GM12875 (cell line): ENCODE measurements around the gene OR2M7.
"Not testable (repeated sequence)": the region's sequence is repeated elsewhere in the genome, so short reads cannot be mapped to it uniquely, and the experiment has no call there.

ENCODE experiments used
- H3K4me3 ChIP-seq: one replicate; pipeline ENCODE4 v1.5.1; 2011; ENCODE audit warnings: low read depth, low read length, control low read depth
- TF ChIP-seq, protein P1 (sequence below): IDR thresholded peaks from 2 replicates; pipeline ENCODE4 v1.5.1; 2011; ENCODE audit warnings: low read depth, mild to moderate bottlenecking, control low read depth, inconsistent platforms, low read length, moderate library complexity, borderline replicate concordance; ENCODE audit not compliant: insufficient read depth

OR2M7 gene

DNA sequence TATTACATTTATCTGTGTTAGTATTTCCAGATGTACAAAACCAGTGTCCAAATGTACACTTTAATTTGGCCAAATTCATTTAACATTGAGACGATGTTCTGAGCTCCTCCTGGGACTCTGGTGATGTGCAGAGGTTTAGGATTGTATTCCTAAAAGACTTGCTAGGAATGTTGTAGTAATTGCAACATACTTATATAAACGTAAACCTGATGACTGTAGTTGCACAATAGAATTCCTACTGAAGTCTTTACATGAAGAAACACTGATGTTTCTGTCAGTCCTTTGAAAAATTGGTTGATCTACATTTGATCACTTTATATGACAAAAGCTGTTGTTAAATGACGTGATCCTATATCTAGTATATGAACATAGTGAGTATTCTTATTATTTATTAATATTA, 19.1 kb upstream of the OR2M7 start:
- no peak overlapping the region for H3K4me3 ChIP-seq
- TF ChIP-seq, protein P1, sequence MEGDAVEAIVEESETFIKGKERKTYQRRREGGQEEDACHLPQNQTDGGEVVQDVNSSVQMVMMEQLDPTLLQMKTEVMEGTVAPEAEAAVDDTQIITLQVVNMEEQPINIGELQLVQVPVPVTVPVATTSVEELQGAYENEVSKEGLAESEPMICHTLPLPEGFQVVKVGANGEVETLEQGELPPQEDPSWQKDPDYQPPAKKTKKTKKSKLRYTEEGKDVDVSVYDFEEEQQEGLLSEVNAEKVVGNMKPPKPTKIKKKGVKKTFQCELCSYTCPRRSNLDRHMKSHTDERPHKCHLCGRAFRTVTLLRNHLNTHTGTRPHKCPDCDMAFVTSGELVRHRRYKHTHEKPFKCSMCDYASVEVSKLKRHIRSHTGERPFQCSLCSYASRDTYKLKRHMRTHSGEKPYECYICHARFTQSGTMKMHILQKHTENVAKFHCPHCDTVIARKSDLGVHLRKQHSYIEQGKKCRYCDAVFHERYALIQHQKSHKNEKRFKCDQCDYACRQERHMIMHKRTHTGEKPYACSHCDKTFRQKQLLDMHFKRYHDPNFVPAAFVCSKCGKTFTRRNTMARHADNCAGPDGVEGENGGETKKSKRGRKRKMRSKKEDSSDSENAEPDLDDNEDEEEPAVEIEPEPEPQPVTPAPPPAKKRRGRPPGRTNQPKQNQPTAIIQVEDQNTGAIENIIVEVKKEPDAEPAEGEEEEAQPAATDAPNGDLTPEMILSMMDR = no peak

DNA sequence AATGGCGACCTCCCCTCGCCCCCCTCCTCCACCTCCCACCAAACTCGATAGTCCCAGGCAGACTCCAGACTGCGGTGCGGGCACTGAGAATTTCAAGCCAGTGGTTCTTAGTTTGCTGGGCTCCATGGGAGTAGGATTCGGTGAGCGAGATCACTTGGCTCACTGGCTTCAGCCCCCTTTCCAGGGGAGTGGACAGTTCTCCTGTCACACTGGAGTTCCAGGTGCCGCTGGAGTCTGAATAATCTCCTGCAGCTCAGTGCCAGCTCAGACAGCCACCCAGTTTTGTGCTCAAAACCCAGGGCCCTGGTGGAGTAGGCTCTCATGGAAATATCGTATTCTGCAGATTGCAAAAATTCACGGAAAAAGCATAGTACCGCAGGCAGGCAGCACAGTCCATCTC, 7.6 kb downstream of the OR2M7 start:
- H3K4me3 ChIP-seq = no peak overlapping the region
- TF ChIP-seq, protein P1 = no peak

DNA sequence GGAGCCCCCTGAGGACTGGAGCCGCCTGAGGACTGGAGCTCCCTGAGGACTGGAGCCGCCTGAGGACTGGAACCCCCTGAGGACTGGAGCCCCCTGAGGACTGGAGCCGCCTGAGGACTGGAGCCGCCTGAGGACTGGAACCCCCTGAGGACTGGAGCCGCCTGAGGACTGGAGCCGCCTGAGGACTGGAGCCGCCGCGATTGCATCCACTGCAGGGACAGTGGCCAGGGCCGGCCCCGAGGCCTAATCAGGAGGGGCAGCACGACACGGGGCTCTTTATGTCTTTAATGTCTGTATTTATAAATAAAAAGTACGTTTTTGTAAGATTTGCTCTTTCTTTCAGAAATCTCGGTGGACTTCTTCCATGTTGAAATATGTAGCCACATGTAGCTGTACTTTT, 17.6 kb downstream of the OR2M7 start:
- not testable (repeated sequence) for H3K4me3 ChIP-seq

DNA sequence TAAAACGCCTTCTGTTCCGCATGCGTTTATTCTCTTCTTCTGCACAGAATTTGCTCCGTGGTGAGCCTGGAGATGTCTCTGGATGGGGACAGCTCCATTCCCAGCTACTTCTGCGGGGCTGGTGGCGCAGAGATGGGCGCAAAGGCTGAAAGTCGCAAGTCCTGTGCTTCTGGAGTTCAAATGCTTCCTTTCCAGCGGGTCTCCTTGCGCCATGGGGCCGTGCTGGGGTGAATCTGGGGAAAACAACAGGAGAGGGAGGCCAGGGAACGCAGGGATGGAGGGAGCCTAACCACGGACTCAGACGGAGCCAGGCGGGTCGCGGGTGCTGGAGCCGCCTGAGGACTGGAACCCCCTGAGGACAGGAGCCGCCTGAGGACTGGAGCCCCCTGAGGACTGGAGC, 18.3 kb downstream of the OR2M7 start:
- no peak overlapping the region for H3K4me3 ChIP-seq
- TF ChIP-seq, protein P1 = no peak

DNA sequence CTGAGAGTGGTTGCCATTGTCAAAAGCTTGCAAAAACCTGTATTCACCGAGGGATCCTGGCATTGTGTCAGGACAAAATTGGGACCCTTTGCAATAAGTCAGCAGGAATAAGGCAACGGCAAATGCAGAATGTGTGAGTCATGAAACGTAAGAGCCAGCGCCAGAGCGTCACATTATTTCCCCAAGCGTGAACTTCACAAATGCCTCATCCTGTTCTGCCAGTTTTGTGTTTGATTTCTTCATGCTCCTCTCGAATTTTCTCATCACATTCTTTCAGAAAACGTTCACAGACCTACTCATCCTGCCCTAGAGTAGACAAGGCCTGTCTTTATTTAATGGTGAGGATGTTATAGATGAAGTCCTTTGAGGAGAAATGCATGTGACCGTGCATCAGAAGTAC, 18.7 kb downstream of the OR2M7 start:
- H3K4me3 ChIP-seq = not testable (repeated sequence)

DNA sequence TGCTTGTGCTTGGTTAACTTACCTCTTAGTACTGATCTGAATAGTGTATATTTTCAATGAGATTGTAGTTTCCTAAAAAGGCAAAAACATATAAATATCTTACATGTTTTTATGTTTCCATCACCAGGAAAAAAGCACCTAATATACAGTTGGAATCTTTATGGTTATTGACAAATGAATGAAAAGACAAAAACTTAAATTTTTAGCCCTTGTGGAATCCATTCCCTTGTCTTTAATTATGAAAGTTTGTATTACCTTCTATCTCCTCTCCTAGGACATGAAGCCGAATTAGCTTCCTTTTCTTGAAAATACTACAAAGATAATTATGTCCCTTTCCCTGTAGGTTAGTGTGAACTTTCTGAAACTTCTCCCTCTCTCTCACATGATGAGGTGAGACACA, 21.0 kb downstream of the OR2M7 start, which contains the start of gene OR2T12:
TSS of gene OR2T12 (minus strand) at position 101 of the 400 bp plus-strand sequence. CDS start 7,846 bp downstream, outside the sequence.
- TF ChIP-seq, protein P1 = no peak
- no peak within 1 kb of the TSS for H3K4me3 ChIP-seq

DNA sequence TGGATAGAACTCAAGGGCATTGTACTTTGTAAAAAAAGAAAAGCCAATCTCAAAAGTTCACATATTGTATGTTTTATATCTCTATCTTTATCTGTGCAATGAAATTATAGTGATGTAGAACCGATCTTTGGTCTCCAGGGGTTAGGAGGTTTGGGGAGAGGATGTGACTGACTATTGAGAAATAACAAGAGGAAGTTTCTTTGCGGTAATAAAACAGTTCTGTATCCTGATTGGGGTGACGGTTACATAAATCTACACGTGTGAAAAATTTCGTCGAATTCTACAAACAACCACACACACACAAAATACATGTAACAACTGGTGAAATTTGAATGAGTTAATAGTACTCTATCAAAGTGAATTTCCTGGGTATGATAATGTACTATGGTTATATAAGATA, 36.0 kb downstream of the OR2M7 start:
- TF ChIP-seq, protein P1 = no peak
- no peak overlapping the region for H3K4me3 ChIP-seq

DNA sequence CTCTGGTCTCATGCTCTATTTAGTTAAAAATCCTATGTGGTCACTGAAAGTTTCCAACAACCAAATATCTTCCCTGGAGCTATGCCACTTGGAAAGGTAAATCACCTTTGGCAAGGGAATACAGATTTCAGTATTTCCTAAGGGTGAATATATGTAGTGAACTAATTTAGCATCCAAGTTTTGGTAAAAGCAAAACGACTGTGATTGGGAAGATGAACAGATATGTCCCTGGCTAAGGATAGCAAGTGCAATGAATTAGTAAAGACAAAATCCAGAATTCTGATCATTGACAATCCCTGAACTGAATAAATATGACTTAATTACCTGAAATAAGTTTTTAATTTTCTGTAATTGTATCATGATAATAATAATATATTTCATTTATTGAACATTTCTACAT, 46.5 kb downstream of the OR2M7 start, which contains the start of gene OR2T33:
TSS of gene OR2T33 (minus strand) at position 101 of the 400 bp plus-strand sequence. CDS start 4,162 bp downstream, outside the sequence.
- no peak within 1 kb of the TSS for H3K4me3 ChIP-seq
- TF ChIP-seq, protein P1 = no peak
